Measurements from ENCODE around the gene CRYBG3. TPM values are rescaled to one million over a fixed set of nuclear protein-coding genes. Genes with fewer than 3 reads are reported as not detected.

The CRYBG3 gene
- polyA plus RNA-seq, 1 donor from 2014 or later, result 1.3 TPM

GRCh38 chr3:97880267-97880666 is 58.5 kb downstream of the CRYBG3 start:
- no peak overlapping the region for H3K27ac ChIP-seq (ENCODE audit: low read length)
- TF ChIP-seq EP300 (conservative IDR thresholded peaks at IDR 0.05; ENCODE audit: poor library complexity, severe bottlenecking) (no peak), REST (IDR thresholded peaks at IDR 0.05; ENCODE audit: borderline replicate concordance) (no peak), RAD21 (conservative IDR thresholded peaks at IDR 0.05) (no peak), EZH2 (IDR thresholded peaks at IDR 0.05; ENCODE audit: borderline replicate concordance, insufficient read depth, low read length, poor library complexity, severe bottlenecking) (no peak), MXI1 (conservative IDR thresholded peaks at IDR 0.05; ENCODE audit: poor library complexity, severe bottlenecking) (no peak), TAF1 (IDR thresholded peaks at IDR 0.05; ENCODE audit: low read depth) (no peak), SMC3 (conservative IDR thresholded peaks at IDR 0.05; ENCODE audit: poor library complexity) (no peak), POLR2AphosphoS5 (IDR thresholded peaks at IDR 0.05) (no peak), CTCF (IDR thresholded peaks at IDR 0.05; ENCODE audit: poor library complexity, severe bottlenecking) (no peak)
- H3K36me3 ChIP-seq (ENCODE audit: insufficient read depth, low read length), result no peaks in the 10 kb centered on the region
- no peaks in the 10 kb centered on the region for H3K79me2 ChIP-seq (replicated peaks; ENCODE audit: insufficient read depth, low read length)
- no peaks in the 10 kb centered on the region for H3K9me2 ChIP-seq (ENCODE audit: insufficient read depth, low read length)
- H3K4me2 ChIP-seq (ENCODE audit: low read length), result no peak overlapping the region
- no peak overlapping the region for H2AFZ ChIP-seq (ENCODE audit: low read depth, low read length)
- no peaks in the 10 kb centered on the region for H3K27me3 ChIP-seq (ENCODE audit: insufficient read depth, low read depth, low read length)
- no peak overlapping the region for H3K4me3 ChIP-seq (ENCODE audit: low read length)
- no peak overlapping the region for H3K9ac ChIP-seq (ENCODE audit: low read length)
- no peaks in the 10 kb centered on the region for H3K9me3 ChIP-seq (ENCODE audit: low read length)
- H4K20me1 ChIP-seq (ENCODE audit: insufficient read depth), result no peaks in the 10 kb centered on the region
- H3F3A ChIP-seq (ENCODE audit: insufficient read depth, low read length, poor library complexity, severe bottlenecking), result no peaks in the 10 kb centered on the region

GRCh38 chr3:97882975-97883598 is 61.3 kb downstream of the CRYBG3 start:
- Histone ChIP-seq H3K9me2 (ENCODE audit: insufficient read depth, low read length) (no peaks in the 10 kb centered on the region), H3K36me3 (ENCODE audit: insufficient read depth, low read length) (no peaks in the 10 kb centered on the region), H3K9me3 (ENCODE audit: low read length) (no peaks in the 10 kb centered on the region), H3K4me2 (ENCODE audit: low read length) (no peak overlapping the region), H3K4me3 (ENCODE audit: low read length) (no peak overlapping the region), H3F3A (ENCODE audit: insufficient read depth, low read length, poor library complexity, severe bottlenecking) (no peaks in the 10 kb centered on the region), H3K27ac (ENCODE audit: low read length) (no peak overlapping the region), H3K9ac (ENCODE audit: low read length) (no peak overlapping the region), H3K79me2 (replicated peaks; ENCODE audit: insufficient read depth, low read length) (no peaks in the 10 kb centered on the region), H2AFZ (ENCODE audit: low read depth, low read length) (no peak overlapping the region), H3K27me3 (ENCODE audit: insufficient read depth, low read depth, low read length) (no peaks in the 10 kb centered on the region), H4K20me1 (ENCODE audit: insufficient read depth) (no peaks in the 10 kb centered on the region)
- no peak for TF ChIP-seq TAF1 (IDR thresholded peaks at IDR 0.05; ENCODE audit: low read depth)
- no peak for TF ChIP-seq REST (IDR thresholded peaks at IDR 0.05; ENCODE audit: borderline replicate concordance)
- no peak for TF ChIP-seq RAD21 (conservative IDR thresholded peaks at IDR 0.05)
- TF ChIP-seq EP300 (conservative IDR thresholded peaks at IDR 0.05; ENCODE audit: poor library complexity, severe bottlenecking), result no peak
- TF ChIP-seq SMC3 (conservative IDR thresholded peaks at IDR 0.05; ENCODE audit: poor library complexity), result no peak
- no peak for TF ChIP-seq MXI1 (conservative IDR thresholded peaks at IDR 0.05; ENCODE audit: poor library complexity, severe bottlenecking)
